ENCODE results near the gene FBN2. TPM values are rescaled to one million over a fixed set of nuclear protein-coding genes. Genes with fewer than 3 reads are reported as not detected.

Gene FBN2
- total and polyA plus RNA-seq, 12 donors = 2.9 to 28.9 (median 13.5) TPM

DNA sequence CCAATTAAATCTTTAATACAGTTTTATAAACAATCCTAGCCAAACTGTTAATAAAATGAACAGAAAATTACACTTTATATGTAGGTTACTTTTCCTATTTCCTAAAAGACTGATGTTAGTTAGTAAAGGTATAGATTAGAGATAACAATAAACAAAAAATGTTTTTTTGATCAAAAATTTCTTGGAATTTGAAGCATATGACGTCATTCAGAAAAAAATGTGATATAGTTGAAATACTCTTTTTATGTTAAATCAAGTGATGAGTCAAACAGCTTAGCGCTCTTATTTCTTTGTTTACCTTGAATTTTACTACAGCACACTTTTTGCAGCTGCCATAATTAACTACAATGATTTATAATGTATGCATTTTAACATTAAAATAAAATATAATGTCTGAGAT, 258.7 kb downstream of the FBN2 start:
- peaks cover 0 to 17% (median 0%) of the 10 kb centered on the region in 9 donors for H3K36me3 ChIP-seq
- H3K4me3 ChIP-seq = no peak overlapping the region
- H3K9me3 ChIP-seq = no peaks in the 10 kb centered on the region
- no peaks in the 10 kb centered on the region for H3K27me3 ChIP-seq
- DNase-seq = no peak
- no peak for ATAC-seq
- H3K4me1 ChIP-seq = no peaks in the 10 kb centered on the region
- H3K27ac ChIP-seq = no peak overlapping the region
- 37 to 89% methylated on average over 2 of the region's 2 CpGs for WGBS, 2 donors
- intact Hi-C loops (cut with DNase I) = no loop called here
- TF ChIP-seq, protein P1, sequence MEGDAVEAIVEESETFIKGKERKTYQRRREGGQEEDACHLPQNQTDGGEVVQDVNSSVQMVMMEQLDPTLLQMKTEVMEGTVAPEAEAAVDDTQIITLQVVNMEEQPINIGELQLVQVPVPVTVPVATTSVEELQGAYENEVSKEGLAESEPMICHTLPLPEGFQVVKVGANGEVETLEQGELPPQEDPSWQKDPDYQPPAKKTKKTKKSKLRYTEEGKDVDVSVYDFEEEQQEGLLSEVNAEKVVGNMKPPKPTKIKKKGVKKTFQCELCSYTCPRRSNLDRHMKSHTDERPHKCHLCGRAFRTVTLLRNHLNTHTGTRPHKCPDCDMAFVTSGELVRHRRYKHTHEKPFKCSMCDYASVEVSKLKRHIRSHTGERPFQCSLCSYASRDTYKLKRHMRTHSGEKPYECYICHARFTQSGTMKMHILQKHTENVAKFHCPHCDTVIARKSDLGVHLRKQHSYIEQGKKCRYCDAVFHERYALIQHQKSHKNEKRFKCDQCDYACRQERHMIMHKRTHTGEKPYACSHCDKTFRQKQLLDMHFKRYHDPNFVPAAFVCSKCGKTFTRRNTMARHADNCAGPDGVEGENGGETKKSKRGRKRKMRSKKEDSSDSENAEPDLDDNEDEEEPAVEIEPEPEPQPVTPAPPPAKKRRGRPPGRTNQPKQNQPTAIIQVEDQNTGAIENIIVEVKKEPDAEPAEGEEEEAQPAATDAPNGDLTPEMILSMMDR (IDR thresholded peaks at IDR 0.05) = no peak

DNA sequence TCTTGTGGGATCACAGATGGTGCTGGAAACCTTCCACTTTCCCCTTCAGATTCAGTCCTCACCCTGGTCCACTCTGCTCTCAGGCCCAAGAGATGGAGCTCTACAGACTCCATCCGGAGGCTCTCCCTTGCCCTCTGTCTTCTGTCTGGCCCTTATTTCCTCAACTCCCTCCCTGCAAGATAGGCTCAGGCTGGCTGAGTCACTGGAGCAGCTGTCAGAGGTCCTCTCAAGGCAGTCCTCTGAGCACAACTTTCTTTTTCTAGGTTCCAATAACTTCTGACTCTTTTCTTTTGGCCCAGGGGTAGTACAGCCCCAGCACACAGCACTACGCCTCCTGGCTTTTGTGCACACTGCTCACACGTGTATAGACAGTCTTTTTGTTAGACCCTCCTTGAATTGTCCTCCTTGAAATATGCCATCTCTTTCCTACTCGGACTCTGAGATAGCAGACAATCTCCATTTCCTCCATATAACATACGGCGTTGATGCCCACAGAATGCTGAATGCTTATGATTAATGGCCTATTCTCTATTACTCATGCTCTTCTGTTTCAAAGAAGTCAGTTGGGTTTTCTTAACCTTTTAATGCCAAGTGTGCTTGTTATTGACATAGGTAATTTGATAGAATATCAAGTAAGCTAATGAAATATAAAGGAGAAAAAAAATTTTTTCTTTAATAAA, 261.4 kb downstream of the FBN2 start:
- H3K4me3 ChIP-seq = no peak overlapping the region
- TF ChIP-seq, protein P1 (IDR thresholded peaks at IDR 0.05) = no peak
- no peaks in the 10 kb centered on the region for H3K27me3 ChIP-seq
- peaks cover 0 to 18% (median 0%) of the 10 kb centered on the region in 9 donors for H3K36me3 ChIP-seq
- ATAC-seq = no peak
- 76 to 78% methylated on average over 6 of the region's 6 CpGs for WGBS, 2 donors
- peaks cover 0 to 5% (median 0%) of the 10 kb centered on the region in 11 donors for H3K9me3 ChIP-seq
- intact Hi-C loops (cut with DNase I) = no loop called here
- DNase-seq = no peak
- no peak overlapping the region for H3K27ac ChIP-seq
- peaks cover 0 to 3% (median 0%) of the 10 kb centered on the region in 9 donors for H3K4me1 ChIP-seq

DNA sequence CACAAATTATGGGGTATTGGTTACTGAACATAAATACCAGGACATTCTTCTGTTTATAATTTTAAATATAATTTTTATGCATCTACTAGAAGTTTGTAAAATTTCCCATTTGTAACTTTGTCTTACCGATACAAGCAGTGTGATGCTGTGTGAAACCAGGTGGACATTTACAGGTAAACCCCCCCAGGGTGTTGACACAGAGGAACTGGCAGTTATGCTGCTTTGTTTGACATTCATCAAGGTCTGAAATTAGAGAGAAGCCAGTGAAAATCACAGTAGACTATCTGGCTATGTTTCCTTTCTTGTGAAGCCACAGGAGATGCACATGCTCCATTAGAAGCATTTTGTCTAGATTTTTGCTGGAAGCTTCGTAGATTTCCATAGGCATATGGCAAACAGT, 263.6 kb downstream of the FBN2 start:
- Histone ChIP-seq H3K4me3 (no peak overlapping the region), H3K9me3 (peaks cover 0 to 5% (median 0%) of the 10 kb centered on the region in 11 donors), H3K4me1 (peaks cover 0 to 3% (median 0%) of the 10 kb centered on the region in 9 donors), H3K27ac (peak overlapping the region in 1 of 10 donors; percentile 41), H3K27me3 (no peaks in the 10 kb centered on the region), H3K36me3 (peaks cover 0 to 18% (median 0%) of the 10 kb centered on the region in 9 donors)
- TF ChIP-seq, protein P1 (IDR thresholded peaks at IDR 0.05) = no peak
- no peak for DNase-seq
- ATAC-seq = no peak
- WGBS, 2 donors = 95% methylated on average over 2 of the region's 2 CpGs
- intact Hi-C loops (cut with DNase I) = loop anchor here in 1 of 10 donors (5.0 kb wide), 1 partner anchor 218 kb away; no protein-coding TSS in a partner anchor

DNA sequence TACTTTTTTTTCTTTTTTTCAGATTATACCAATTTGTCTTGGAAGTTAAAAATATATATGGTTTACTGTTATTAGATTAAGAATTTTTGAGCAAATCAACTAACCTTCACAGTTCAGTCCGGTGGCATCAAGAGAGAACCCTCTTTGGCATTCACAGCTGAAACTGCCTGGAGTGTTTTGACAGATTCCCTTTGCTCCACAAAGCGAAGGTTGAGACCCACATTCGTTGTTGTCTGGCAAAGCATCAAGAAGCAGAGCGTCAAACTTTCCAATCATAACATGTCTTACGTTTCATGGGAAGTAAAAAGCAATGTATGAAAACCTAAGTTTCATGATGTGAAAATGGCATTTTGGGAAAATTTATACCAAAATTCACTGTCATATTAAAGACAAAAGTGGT, 264.3 kb downstream of the FBN2 start:
- Histone ChIP-seq H3K27me3 (no peaks in the 10 kb centered on the region), H3K4me3 (no peak overlapping the region), H3K36me3 (peaks cover 0 to 18% (median 0%) of the 10 kb centered on the region in 9 donors), H3K27ac (peak overlapping the region in 1 of 10 donors; percentile 41), H3K9me3 (peaks cover 0 to 5% (median 0%) of the 10 kb centered on the region in 11 donors), H3K4me1 (peaks cover 0 to 3% (median 0%) of the 10 kb centered on the region in 9 donors)
- TF ChIP-seq, protein P1 (IDR thresholded peaks at IDR 0.05) = no peak
- intact Hi-C loops (cut with DNase I) = loop anchor here in 1 of 10 donors (5.0 kb wide), 1 partner anchor 219 kb away; no protein-coding TSS in a partner anchor
- DNase-seq (no peak), ATAC-seq (no peak)
- WGBS, 2 donors = 44 to 72% methylated on average over 5 of the region's 5 CpGs

Measured in heart right ventricle (tissue), 16 donors.